Right atrium auricular region (tissue), 2 donors: ENCODE measurements around the gene AICDA. TPM values are rescaled to one million over a fixed set of nuclear protein-coding genes. Genes with fewer than 3 reads are reported as not detected.

Experiments
- DNase-seq: peaks from one replicate; pipeline ENCODE4 v3.0.0-alpha.2; 2019; ENCODE audit warnings: low spot score
- H3K27ac ChIP-seq, 2 donors: fragments of 200-600 bp; sonication (generic); 1 replicate in 1 of 2; 2 replicates in 1 of 2; pipeline ENCODE4 v1.5.1; 2016 to 2019
- H3K27me3 ChIP-seq, 2 donors: fragments of 200-600 bp; sonication (generic); one replicate each; pipeline versions ENCODE4 v1.5.1 to v1.6.0; 2017 to 2019
- H3K36me3 ChIP-seq: fragments of 200-600 bp; sonication (generic); one replicate; pipeline ENCODE4 v1.5.1; 2016
- H3K4me1 ChIP-seq, 2 donors: fragments of 200-600 bp; sonication (generic); one replicate each; pipeline versions ENCODE4 v1.5.1 to v1.6.0; 2017 to 2019
- H3K4me3 ChIP-seq, 2 donors: fragments of 200-600 bp; sonication (generic); 1 replicate in 1 of 2; 2 replicates in 1 of 2; pipeline ENCODE4 v1.5.1; 2017 to 2019; ENCODE audit warnings: mild to moderate bottlenecking in 1 of 2, moderate library complexity in 1 of 2
- H3K9me3 ChIP-seq, 2 donors: fragments of 200-600 bp; sonication (generic); one replicate each; pipeline ENCODE4 v1.5.1; 2019
- total RNA-seq, 2 donors: library from RNA; depleted of rRNA; stranded (reverse); fragments of >200 nt; gene quantifications; one replicate each; pipeline ENCODE4 v1.1.0, GENCODE V29; 2016
- TF ChIP-seq, protein P1 (sequence below), 2 donors: fragments of 200-600 bp; sonication (generic); IDR thresholded peaks; one replicate each; pipeline ENCODE4 v1.5.1; 2019; ENCODE audit warnings: antibody characterized with exemption in 2 of 2

Gene AICDA
- total RNA-seq, 2 donors from 2014 or later, result 0.12 TPM; not detected in 1

DNA sequence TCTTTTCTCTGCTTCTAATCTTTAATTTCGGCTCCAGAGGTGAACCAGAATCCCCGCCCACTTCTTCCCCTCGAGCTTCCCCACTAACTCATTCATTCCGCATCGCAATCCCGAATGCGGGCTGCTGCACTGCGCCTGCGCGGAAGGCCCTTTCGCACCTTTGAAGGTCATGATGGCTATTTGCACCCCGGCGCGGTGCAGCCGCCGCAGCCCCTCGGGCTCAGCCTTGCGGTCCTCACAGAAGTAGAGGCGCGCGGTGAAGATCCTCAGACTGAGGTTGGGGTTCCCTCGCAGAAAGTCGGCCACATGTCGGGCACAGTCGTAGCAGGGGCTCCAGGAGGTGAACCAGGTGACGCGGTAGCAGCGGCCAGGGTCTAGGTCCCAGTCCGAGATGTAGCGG, 7.6 kb downstream of the AICDA start:
- Histone ChIP-seq H3K27ac (no peak overlapping the region), H3K36me3 (no peaks in the 10 kb centered on the region), H3K9me3 (no peaks in the 10 kb centered on the region), H3K27me3 (no peaks in the 10 kb centered on the region), H3K4me3 (no peak overlapping the region), H3K4me1 (no peaks in the 10 kb centered on the region)
- no peak for DNase-seq
- TF ChIP-seq, protein P1, sequence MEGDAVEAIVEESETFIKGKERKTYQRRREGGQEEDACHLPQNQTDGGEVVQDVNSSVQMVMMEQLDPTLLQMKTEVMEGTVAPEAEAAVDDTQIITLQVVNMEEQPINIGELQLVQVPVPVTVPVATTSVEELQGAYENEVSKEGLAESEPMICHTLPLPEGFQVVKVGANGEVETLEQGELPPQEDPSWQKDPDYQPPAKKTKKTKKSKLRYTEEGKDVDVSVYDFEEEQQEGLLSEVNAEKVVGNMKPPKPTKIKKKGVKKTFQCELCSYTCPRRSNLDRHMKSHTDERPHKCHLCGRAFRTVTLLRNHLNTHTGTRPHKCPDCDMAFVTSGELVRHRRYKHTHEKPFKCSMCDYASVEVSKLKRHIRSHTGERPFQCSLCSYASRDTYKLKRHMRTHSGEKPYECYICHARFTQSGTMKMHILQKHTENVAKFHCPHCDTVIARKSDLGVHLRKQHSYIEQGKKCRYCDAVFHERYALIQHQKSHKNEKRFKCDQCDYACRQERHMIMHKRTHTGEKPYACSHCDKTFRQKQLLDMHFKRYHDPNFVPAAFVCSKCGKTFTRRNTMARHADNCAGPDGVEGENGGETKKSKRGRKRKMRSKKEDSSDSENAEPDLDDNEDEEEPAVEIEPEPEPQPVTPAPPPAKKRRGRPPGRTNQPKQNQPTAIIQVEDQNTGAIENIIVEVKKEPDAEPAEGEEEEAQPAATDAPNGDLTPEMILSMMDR (IDR thresholded peaks at IDR 0.05), result no peak

DNA sequence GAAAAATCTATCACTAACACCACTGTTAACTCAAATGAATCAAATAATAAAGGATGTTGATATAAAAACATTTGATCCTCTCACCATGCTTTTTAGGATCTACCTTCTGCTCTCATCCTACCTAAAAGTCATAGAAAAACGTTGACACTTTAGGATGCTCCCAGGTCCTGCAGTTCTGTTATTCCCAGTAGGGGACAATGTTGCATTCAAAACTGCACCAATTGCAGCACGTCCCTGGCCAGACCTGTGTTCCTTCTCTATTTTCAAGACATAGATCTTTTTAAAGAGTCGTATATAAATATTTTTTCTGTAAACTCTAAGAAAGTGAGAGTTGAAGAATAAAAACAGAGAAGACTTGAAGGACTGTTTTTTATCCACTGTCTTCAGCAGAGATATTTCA, 8.8 kb downstream of the AICDA start:
- Histone ChIP-seq H3K27me3 (no peaks in the 10 kb centered on the region), H3K36me3 (no peaks in the 10 kb centered on the region), H3K9me3 (no peaks in the 10 kb centered on the region), H3K4me3 (no peak overlapping the region), H3K4me1 (no peaks in the 10 kb centered on the region), H3K27ac (no peak overlapping the region)
- DNase-seq, result no peak
- TF ChIP-seq, protein P1 (IDR thresholded peaks at IDR 0.05), result no peak

DNA sequence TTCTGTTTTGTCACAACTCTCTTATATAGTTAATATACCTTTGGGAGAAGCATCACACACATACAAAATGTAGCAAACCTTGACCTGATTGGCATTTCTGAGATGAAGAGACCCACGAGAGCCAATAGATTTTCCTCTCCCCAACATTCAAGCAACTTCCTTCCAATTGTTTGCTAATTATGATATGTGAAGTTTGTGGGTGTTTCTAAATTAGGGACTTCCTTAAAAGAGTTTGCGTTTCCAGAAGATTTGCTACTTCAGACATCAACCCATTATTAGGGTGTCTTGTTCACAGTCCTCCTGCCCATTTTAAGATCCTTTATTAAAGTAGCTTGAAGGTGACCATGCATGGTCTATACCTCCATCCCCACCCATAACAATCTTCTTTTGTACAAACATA, 9.4 kb downstream of the AICDA start:
- Histone ChIP-seq H3K27ac (no peak overlapping the region), H3K4me1 (no peaks in the 10 kb centered on the region), H3K27me3 (no peaks in the 10 kb centered on the region), H3K4me3 (no peak overlapping the region), H3K36me3 (no peaks in the 10 kb centered on the region), H3K9me3 (no peaks in the 10 kb centered on the region)
- TF ChIP-seq, protein P1 (IDR thresholded peaks at IDR 0.05), result no peak
- no peak for DNase-seq

DNA sequence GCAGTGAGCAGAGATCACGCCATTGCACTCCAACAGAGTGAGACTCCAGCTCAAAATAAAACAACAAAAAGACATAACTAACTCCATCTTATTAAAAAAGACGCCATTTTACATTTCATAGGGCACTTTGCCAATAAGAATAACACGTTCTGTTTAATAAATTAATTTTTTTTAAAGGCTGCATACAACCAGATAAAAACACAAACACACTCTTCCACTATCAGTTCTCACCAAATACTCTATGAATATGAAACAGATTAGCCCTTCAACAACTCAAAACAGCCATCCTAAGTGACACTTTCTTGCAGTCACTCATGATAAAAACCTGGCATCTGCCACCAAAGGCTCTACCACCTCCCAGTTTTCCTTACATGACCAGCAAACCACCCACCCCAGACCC, 16.1 kb downstream of the AICDA start:
- no peak overlapping the region for H3K27ac ChIP-seq
- no peaks in the 10 kb centered on the region for H3K36me3 ChIP-seq
- H3K9me3 ChIP-seq, result no peaks in the 10 kb centered on the region
- no peaks in the 10 kb centered on the region for H3K27me3 ChIP-seq
- H3K4me3 ChIP-seq, result no peak overlapping the region
- no peak for DNase-seq
- H3K4me1 ChIP-seq, result no peaks in the 10 kb centered on the region
- TF ChIP-seq, protein P1 (IDR thresholded peaks at IDR 0.05), result no peak

DNA sequence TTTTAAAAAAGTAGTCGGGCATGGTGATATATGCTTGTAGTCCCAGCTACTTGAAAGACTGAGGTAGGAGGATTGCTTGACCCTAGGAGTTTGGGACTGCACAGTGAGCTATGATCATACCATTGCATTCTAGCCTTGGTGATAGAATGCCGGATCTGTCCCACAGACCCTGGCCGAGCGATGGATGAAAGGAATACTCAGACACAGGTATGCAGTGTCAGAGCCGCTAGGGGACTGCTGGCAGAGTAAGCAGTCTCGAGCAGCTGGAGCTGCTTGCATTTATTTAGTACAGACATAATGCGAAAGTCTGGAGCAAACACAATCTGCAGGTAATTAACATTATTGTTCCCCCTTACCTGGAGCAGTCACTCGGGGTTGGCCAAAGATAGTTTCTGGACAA, 18.6 kb downstream of the AICDA start:
- TF ChIP-seq, protein P1 (IDR thresholded peaks at IDR 0.05), result no peak
- H3K4me3 ChIP-seq, result no peak overlapping the region
- H3K27me3 ChIP-seq, result no peaks in the 10 kb centered on the region
- no peak overlapping the region for H3K27ac ChIP-seq
- no peaks in the 10 kb centered on the region for H3K9me3 ChIP-seq
- no peaks in the 10 kb centered on the region for H3K4me1 ChIP-seq
- H3K36me3 ChIP-seq, result no peaks in the 10 kb centered on the region
- no peak for DNase-seq

DNA sequence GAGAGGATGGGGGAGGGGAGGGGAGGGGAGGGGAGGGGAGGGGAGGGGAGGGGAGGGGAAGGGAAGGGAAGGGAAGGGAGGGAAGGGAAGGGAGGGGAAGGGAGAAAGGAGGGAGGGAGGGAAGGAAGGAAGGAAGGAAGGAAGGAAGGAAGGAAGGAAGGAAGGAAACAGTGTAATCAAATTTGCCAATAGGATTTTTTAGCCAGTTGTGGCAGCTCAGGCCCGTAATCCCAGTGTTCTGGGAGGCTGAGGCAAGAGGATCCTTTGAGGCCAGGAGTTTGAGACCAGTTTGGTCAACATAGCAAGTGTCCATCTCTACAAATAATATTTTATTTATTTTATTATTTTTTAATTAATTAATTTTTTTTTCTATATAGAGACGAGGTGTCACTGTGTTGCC, 19.4 kb downstream of the AICDA start:
- Histone ChIP-seq H3K4me1 (no peaks in the 10 kb centered on the region), H3K4me3 (no peak overlapping the region), H3K27me3 (no peaks in the 10 kb centered on the region), H3K27ac (no peak overlapping the region), H3K36me3 (no peaks in the 10 kb centered on the region), H3K9me3 (no peaks in the 10 kb centered on the region)
- DNase-seq, result no peak
- TF ChIP-seq, protein P1 (IDR thresholded peaks at IDR 0.05), result no peak
